Right atrium auricular region (tissue), 2 donors: ENCODE results near the gene DEFB132. TPM values are rescaled to one million over a fixed set of nuclear protein-coding genes. Genes with fewer than 3 reads are reported as not detected.
A peak's percentile ranks its signal among the peaks of the same experiment; 100 is the strongest.

ENCODE experiments used
- DNase-seq: peaks from one replicate; pipeline ENCODE4 v3.0.0-alpha.2; 2019; ENCODE audit warnings: low spot score
- H3K27ac ChIP-seq, 2 donors: fragments of 200-600 bp; sonication (generic); 1 replicate in 1 of 2; 2 replicates in 1 of 2; pipeline ENCODE4 v1.5.1; 2016 to 2019
- H3K27me3 ChIP-seq, 2 donors: fragments of 200-600 bp; sonication (generic); one replicate each; pipeline versions ENCODE4 v1.5.1 to v1.6.0; 2017 to 2019
- H3K36me3 ChIP-seq: fragments of 200-600 bp; sonication (generic); one replicate; pipeline ENCODE4 v1.5.1; 2016
- H3K4me1 ChIP-seq, 2 donors: fragments of 200-600 bp; sonication (generic); one replicate each; pipeline versions ENCODE4 v1.5.1 to v1.6.0; 2017 to 2019
- H3K4me3 ChIP-seq, 2 donors: fragments of 200-600 bp; sonication (generic); 1 replicate in 1 of 2; 2 replicates in 1 of 2; pipeline ENCODE4 v1.5.1; 2017 to 2019; ENCODE audit warnings: mild to moderate bottlenecking in 1 of 2, moderate library complexity in 1 of 2
- H3K9me3 ChIP-seq, 2 donors: fragments of 200-600 bp; sonication (generic); one replicate each; pipeline ENCODE4 v1.5.1; 2019
- total RNA-seq, 2 donors: library from RNA; depleted of rRNA; stranded (reverse); fragments of >200 nt; gene quantifications; one replicate each; pipeline ENCODE4 v1.1.0, GENCODE V29; 2016
- TF ChIP-seq, protein P1 (sequence below), 2 donors: fragments of 200-600 bp; sonication (generic); IDR thresholded peaks; one replicate each; pipeline ENCODE4 v1.5.1; 2019; ENCODE audit warnings: antibody characterized with exemption in 2 of 2

Gene DEFB132, protein sequence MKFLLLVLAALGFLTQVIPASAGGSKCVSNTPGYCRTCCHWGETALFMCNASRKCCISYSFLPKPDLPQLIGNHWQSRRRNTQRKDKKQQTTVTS
- total RNA-seq, result not detected

DNA sequence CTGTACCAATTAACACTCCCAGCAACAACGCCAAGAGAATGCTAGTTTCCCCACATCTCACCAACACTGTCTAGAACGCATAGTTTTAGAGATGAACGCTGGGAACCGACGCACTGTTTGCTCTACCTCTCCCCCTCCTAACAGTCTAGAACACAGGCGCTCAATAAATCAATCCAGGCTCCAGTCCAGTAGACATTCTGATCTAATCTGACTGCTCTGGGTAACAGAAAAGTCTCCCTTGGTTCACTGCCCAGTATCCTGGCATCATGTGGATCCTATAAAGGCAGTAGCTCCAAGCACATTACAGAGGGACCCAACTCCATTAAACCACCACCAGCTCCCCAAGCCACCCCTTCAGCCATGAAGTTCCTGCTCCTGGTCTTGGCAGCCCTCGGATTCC is at the start of gene DEFB132:
TSS of gene DEFB132 (plus strand) at position 306 of the 400 bp plus-strand sequence. CDS start at position 361, 55 bp downstream.
- Histone ChIP-seq H3K27ac (no peak within 1 kb of the TSS), H3K4me3 (no peak within 1 kb of the TSS), H3K27me3 (no peaks in the 10 kb centered on the region), H3K36me3 (no peaks in the 10 kb centered on the region), H3K9me3 (no peaks in the 10 kb centered on the region), H3K4me1 (no peaks in the 10 kb centered on the region)
- no peak for DNase-seq
- TF ChIP-seq, protein P1, sequence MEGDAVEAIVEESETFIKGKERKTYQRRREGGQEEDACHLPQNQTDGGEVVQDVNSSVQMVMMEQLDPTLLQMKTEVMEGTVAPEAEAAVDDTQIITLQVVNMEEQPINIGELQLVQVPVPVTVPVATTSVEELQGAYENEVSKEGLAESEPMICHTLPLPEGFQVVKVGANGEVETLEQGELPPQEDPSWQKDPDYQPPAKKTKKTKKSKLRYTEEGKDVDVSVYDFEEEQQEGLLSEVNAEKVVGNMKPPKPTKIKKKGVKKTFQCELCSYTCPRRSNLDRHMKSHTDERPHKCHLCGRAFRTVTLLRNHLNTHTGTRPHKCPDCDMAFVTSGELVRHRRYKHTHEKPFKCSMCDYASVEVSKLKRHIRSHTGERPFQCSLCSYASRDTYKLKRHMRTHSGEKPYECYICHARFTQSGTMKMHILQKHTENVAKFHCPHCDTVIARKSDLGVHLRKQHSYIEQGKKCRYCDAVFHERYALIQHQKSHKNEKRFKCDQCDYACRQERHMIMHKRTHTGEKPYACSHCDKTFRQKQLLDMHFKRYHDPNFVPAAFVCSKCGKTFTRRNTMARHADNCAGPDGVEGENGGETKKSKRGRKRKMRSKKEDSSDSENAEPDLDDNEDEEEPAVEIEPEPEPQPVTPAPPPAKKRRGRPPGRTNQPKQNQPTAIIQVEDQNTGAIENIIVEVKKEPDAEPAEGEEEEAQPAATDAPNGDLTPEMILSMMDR (IDR thresholded peaks at IDR 0.05), result no peak

DNA sequence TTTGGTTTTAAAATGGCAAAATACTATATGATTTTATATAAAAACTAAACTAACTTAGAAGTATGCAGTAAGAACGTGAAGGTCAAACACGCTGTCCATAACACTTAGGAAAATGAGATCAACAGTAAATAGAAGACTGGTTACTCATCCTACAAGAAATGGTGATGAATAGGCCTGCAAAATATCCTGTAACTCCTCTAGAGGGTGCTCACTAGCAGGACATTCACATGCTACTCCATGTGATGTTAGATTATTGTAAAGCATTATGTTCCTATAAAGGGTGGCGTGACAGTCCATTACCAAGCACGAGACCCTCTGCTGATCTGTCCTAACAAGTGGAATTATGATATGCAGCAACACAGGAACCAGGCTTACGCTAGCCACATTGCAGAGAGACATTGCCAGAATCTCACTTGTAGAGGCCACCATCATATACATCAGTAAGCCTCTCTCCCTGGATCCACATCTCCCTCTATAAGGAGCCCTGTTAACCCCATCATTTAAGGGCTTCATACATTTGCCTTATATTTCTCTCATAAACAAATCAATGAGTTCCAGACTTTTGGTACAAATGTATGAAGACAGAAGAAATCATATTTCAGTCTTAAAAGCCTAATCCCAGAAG is 48.5 kb upstream of the DEFB132 start:
- no peak for DNase-seq
- no peak overlapping the region for H3K27ac ChIP-seq

DNA sequence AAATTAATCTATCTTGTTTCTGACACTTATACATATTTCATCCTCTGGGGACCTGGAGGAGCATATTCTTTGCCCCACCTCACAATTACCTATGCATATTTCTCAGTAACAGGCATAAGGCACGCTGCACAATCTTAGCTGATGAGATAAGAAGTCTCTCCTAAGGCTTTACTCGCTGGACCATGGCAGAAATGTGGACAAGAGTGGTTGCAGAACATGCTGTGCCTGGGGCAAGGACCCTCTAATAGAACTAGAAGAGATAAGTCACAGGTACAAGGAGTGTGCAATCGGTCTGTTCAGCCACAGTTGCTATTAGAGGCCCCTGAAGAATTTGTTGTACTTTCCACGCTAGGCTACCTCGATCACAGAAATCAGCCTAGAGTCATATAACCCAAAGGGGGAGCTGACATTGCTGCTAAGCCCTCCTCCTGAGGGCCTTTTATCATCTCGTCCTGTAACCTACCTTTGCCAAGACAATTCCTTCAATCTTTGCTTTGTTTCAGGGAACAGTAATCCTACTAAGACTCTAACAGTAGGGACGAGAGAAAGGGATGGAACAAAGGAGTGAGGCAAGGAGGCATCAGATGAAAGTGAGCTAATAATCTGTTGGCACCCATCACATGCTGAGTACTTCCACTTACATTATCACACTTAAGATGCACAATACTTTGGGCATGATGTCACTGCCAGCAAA is 46.6 kb upstream of the DEFB132 start:
- no peaks in the 10 kb centered on the region for H3K27me3 ChIP-seq
- H3K27ac ChIP-seq, result no peak overlapping the region
- TF ChIP-seq, protein P1 (IDR thresholded peaks at IDR 0.05), result no peak
- no peak overlapping the region for H3K4me3 ChIP-seq
- H3K9me3 ChIP-seq, result no peaks in the 10 kb centered on the region
- DNase-seq, result no peak
- no peaks in the 10 kb centered on the region for H3K4me1 ChIP-seq
- no peaks in the 10 kb centered on the region for H3K36me3 ChIP-seq

More for the DNA sequence above, 48.5 kb upstream of the DEFB132 start:
- TF ChIP-seq, protein P1 (IDR thresholded peaks at IDR 0.05), result peak in 1 of 2 donors; percentile 61
- no peaks in the 10 kb centered on the region for H3K36me3 ChIP-seq
- no peaks in the 10 kb centered on the region for H3K4me1 ChIP-seq
- no peaks in the 10 kb centered on the region for H3K27me3 ChIP-seq
- no peak overlapping the region for H3K4me3 ChIP-seq
- H3K9me3 ChIP-seq, result no peaks in the 10 kb centered on the region

GRCh38 chr20:214383-214782 is 43.1 kb upstream of the DEFB132 start:
- DNase-seq, result no peak

GRCh38 chr20:215796-216195 is 41.7 kb upstream of the DEFB132 start:
- Histone ChIP-seq H3K36me3 (no peaks in the 10 kb centered on the region), H3K4me3 (no peak overlapping the region), H3K27ac (no peak overlapping the region), H3K4me1 (no peaks in the 10 kb centered on the region), H3K9me3 (no peaks in the 10 kb centered on the region), H3K27me3 (no peaks in the 10 kb centered on the region)
- DNase-seq, result no peak
- TF ChIP-seq, protein P1 (IDR thresholded peaks at IDR 0.05), result no peak

More at GRCh38 chr20:214383-214782, 43.1 kb upstream of the DEFB132 start:
- Histone ChIP-seq H3K4me1 (no peaks in the 10 kb centered on the region), H3K9me3 (no peaks in the 10 kb centered on the region), H3K27me3 (no peaks in the 10 kb centered on the region), H3K36me3 (no peaks in the 10 kb centered on the region), H3K4me3 (no peak overlapping the region), H3K27ac (no peak overlapping the region)
- TF ChIP-seq, protein P1 (IDR thresholded peaks at IDR 0.05), result no peak
